Esophagus muscularis mucosa (tissue), 3 donors: ENCODE results near the gene ORM2.

Source experiments
- CTCF ChIP-seq, 3 experiments: fragments of 200-600 bp in 2 of 3; fragments of 450-650 bp in 1 of 3; sonication (generic) in 2 of 3; IDR thresholded peaks; one replicate each; pipeline ENCODE4 v1.5.1; 2017 to 2019; ENCODE audit warnings: antibody characterized with exemption in 3 of 3, mild to moderate bottlenecking in 2 of 3, moderate library complexity in 1 of 3
- EP300 ChIP-seq: sonication (generic); formaldehyde crosslinking; IDR thresholded peaks from one replicate; pipeline ENCODE4 v1.6.1; 2017; ENCODE audit warnings: antibody characterized with exemption

- TF ChIP-seq CTCF (IDR thresholded peaks at IDR 0.05) (no peak), EP300 (no peak)
These were observed 8.5 kb downstream of the ORM2 start for GRCh38 chr9:114338187-114338586.
